8988T (cell line): ENCODE measurements around the gene OXER1.

Experiments
- DNase-seq: peaks from one replicate; pipeline ENCODE4 v3.0.0; 2011

The OXER1 gene

DNA sequence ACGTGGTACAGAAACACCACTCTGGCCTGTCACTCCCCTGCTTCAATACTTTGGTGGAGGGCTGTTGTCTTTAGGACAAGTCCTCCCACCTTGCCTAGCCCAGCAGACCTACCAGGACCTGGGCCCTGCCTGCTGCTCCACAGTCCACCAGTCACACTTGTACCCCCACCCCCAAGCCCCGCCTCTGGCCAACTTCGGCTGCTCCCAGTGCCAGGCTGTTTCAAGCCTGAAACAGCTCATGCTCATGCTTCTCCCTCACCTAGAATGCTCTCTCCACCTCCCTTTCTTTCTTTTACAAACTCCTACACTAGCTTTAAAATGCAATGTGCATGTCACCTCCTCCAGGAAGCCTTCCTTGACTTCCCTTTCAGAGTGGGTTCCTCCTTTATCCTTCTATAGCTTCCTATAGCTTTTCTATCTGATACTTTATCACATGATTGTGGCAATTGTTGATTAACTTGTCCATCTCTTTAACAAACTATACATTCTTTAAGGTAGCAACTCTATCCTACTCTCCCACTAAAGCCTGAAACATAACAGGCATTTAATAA lies 4.8 kb upstream of the OXER1 start:
- DNase-seq = no peak

DNA sequence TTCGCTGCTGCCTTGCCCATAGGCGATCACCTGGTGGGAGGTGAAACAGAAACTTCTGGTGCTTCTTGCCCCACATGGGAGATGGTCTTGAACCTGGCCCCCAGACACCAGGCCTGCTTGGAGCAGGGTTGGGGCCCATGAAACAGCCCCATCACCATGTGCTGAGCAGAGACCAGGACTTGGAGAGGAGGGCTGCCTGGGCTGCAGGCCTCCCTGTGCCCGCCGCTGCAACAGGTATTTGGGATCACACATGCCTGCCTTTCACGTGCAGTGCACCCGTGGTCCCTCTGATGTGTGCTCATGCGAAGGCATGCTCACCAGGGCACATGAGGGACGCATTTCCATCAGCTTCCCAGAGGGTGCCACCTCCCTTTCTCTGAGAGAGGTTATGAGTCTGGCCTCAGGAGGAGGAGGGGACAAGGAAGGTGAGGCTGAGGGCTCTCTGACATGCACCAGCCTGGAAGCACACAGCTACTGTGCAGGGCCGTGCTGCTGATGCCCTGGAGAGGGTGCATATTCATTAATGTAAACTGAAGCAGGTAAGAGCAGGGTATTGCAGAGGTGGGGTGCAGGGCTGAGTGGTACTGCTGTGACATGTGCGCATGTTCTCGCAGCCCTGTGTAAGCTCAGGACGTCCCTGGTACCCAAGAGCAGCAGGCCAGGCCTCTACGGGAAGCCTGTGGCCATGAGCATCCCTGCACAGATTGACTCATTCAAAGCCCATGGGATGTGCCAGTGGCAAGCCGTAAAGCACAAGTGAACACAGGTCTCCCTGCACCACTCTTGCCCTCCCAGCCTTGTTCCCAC lies 4.2 kb upstream of the OXER1 start:
- no peak for DNase-seq

DNA sequence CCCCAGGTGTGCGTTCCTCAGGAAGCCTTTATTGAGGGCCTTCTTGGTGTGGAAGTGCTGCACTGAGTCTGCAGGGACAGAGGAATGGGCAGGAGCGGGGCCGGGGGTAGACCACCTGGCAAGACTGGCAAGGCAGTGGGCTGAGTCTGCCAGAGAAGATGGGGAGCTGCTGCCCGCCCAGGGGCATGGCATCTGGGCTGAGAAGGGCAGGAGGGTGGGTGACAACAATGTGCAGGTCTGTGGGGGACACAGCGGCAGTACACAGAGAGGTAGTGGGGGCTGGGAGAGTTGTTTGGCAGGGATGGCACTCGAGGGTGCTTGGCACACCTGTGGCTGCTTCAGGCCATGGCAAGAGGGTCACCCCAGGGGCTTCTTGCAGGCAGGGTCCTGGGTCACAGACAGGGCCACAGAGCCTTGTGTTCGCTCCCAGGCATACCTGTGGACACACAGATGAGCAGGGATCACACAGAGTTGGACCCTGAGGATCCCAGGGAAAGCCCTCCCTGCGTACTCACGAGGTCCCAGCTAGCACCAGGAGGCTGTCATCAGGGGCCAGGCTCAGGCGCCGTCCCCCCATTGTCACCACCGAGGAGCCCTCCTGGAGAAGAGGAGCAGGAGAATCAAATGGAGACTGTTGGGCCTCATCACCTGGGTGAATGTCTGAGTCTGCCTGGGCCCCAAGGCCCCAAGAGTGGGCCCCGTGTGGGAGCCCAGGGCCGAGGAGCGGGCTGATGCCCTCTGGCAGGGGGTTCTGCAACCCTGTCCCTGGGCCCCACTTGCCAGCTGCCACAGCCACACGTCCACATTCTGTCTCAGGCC lies 3.4 kb upstream of the OXER1 start:
- DNase-seq = no peak

DNA sequence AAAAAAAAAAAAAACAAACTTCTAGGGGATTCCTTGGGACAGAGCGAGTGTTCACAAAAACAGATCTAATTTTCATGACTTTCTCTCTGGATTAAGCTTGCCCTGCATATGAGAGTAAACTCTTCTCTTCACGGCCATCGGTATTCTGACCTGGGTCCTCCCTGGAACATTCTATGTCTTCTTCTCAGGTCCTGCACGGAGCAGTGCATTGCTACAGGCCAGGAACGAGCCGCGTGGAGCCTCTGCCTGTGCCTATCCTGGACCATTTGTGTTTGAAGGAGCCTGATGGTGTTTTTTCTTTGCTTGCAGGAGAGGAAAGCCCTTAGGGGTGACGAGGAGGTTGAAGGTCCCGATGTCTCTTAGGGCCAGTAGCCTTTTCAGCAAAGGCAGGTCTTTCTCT lies 1.8 kb upstream of the OXER1 start:
- no peak for DNase-seq

DNA sequence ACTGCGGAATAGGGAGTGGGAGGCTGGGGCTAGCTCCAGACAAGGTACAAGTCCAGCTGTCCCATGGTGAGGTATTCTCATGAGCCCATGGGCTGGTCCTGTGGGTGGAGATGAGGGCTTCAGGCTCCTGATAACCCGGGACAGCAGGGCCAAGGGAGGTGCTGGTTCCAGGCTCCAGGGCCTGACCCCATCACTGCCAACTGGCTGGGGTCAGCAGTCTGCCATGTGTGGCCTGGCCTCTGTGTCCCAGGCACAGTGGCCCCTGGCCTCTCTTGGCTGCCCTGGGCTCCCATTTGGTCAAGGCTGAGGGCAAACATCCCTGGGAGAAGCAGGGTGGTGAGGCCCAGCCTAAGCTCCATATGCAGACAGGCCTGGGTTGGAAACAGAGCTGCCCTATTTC lies 966 bp upstream of the OXER1 start:
- DNase-seq = no peak

DNA sequence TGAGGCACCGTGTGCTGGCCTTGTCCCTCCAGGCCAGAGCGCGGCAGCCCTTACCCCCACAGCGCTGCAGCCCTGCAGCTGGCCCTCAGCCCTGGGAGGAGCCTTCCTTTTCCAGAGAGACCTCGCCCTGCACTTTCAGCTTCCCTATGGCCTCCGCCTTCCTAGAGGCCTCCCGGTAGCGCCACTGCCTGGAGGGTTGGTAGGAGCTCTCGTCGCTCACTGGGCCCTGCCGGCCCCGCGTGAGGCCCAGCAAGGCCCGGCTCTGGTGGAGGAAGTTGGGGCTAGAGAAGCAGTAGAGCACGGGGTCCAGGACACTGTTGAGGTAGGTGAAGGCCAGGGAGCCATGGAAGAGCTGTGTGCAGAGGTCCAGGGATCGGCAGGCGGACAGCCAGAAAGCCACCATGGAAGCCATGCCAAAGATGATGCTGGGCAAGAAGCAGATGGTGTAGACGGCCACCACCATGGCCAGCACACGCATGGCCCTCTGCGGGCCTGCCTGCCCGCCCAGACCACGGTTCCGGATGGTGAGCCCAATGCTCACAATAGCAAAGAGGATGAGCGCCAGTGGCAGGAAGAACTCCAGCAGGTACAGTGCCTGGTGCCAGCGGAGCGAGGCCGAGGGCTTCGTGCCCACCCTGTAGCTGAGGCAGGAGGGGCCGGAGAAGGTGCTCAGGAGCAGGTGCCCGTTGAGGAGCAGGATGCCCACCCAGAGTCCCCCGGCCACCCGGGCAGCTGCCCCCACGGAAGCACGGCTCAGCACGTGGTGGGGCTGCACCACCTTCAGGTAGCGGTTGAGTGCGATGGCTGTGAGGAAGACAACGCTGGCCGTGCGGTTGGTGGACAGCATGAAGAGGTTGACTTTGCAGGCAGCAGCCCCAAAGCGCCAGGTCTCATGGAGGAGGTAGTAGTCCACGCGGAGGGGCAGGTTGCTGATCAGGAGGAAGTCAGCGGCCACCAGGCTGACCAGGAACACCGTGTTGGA lies 821 bp downstream of the OXER1 start:
- no peak for DNase-seq

DNA sequence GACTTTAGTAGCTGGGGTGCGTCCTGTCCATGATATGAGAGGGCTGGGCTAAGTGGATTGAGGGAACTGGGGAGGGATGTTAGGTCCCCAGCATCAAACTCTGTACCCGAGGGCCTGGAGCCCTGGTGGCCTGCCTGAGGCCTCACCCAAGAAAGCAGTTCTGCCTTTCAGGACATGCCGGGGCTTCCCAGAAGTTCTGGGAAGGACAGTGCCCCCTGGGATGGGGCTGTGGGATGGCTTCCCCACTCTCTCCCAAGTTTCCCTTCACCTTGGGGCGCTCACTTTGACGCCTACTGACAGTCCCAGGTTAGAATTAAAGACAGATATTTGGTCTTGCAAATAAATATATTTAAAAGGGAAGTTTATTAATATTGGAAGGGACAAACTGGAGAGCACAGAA lies 1.8 kb downstream of the OXER1 start:
- DNase-seq = no peak

DNA sequence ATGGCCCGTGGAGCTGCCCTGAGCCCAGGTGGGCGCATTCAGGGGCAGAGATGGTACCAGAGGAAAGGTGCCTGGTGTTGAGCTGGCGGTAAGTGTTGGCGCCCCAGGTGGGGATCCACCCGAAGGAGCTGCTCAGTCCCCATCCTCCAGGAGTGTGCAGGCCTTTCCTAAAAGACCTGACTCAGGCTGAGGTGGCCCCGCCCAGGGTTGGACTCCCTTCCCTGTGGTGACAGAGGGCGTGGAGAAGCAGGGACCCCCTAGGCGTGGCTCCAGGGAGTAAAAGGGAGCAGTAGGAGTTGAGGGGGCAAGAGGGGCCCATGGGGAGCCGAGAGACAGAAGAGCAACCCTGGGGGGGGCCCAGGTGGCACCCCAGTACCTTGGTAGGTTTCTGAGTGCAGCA lies 2.4 kb downstream of the OXER1 start:
- no peak for DNase-seq

DNA sequence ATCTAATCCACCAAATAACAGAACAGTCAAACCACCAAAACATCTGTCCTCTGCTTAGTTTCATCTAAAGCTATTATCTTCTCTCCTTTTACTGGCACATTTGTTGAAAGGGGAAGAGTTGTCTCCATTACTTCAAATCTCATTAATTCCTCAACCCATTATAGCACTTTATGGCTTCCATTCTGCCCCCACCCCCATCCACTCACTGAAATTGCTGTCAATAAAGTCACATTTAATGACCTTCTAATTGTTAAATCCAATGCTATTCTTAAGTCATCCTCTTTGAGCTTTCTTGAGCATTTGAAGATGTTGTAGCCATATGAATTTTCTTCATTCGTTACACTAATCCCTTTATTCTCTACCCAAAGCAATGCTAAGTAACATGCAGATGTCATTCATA lies 5.2 kb downstream of the OXER1 start:
- no peak for DNase-seq

DNA sequence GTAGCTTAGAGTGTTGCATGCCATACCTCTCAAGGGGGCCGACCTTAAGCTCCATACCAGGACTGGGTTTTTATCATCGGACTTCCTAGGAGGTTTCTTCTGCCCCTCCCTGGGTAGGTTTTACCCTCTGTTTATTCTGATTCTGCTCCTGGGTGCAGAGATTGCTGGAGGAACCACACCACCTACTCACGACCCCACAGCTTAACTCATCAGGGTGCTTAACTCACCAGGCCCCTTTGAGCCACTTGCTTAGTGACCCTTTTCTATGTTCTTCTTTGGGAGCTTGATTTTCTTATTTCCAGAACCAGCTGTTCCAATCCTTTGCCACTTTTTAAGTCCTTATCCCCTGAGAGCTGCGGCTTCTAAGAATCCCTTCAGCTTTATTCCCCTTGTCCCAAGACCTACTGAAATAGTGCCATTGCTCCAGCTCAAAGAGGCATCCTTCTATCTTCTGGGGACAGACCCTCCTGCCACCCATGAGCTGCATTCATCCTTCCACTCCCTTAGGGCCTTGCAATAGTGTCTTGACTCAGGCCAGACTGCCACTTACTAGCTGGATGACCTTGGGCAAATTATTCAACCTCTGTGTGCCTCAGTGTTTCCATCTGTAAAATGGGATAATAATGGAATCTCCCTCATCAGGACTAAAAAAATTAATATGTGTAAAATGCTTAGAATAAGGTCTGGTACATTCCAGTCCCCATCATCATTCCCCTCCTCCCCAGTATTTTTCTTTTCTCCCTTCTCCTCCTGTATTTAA lies 5.8 kb downstream of the OXER1 start:
- no peak for DNase-seq

DNA sequence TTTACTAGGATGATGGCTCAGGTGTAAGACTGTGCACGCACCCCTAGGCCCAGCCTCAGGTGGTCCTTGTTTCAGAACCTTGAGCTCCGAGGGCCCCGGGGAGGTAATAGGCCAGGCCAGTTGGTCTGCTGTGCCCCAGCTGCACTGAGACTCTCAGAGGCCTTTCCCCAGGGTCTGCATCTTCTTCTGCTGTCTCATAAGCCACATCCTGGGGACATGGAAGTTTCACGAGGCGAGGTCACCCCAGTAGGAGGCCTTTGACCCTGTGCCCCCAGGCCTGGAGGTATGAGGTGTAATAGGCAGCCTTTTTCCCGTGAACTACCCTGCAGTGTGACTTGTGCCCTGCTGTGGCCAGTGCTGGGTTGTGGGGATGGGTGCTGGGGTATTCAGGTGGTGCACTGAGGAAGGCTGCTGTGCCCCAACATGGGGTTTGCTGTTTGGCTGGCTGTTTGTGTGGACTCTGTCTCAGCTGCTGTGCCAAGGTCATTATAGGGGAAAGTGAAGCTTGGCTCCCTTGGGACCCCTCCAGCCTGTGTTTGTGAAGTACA lies 6.9 kb downstream of the OXER1 start:
- DNase-seq = no peak

DNA sequence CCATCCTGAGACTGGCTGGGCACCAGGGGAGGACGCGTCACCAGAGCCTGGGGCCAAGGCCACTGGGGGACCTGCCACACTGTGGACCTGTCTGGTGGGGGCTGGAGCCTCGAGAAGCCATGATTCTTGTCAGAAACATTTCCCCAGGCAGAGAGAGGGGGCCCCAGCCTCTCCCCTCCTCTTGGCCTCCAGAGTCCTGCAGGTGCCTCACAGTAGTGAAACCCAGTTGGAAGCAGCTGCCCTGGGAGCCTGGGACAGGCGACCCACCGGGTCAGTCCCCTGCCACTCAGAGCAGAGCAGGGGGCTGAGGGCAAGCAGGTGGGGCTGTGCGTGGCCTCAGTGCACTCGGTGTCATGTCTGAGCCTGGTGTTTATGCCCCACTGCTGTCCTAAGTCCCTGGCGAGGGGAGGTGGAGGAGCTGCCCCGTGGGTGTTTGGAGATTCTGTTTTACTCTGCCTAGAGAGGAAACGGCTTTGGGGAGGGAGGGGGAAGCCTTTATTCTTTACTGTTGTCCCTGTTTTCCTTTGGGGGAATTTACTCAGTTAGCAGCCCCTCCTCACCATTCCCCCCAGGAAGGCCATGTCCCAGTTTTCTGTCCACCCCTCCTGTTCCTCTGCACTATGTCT lies 7.7 kb downstream of the OXER1 start:
- no peak for DNase-seq

DNA sequence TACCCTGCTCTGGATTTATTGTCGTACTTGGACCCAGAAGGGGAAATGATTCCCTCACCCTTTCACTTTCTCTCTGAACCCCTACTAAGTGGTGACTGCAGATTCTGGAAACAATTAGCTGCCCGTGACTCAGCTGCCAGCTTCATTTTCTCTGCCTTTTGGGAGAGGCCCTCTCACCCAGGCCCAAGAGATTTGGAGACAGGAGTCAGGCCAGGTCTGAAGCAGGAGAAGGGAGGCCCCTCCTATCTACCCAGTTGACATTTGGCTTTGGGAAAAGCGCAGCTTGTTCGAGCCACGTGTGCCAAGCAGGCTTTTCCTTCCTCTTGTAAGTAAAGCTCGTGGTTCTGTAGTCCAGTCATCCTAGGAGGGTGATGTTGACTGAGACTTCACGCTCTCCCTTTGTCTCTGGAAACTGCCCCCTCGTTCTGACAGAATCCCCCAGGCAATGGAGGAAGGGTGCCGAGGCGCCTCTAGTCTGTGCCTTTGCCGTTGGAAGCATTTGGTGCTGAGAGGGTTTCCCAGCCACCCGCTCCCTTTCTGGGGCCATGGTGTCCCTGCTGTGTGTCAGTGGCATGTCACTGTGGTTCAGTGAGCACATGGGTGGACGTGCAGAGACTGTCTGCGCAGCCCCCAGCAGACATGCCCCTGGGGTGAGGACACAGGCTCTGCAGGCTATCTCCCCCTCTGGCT lies 8.6 kb downstream of the OXER1 start:
- DNase-seq = no peak

DNA sequence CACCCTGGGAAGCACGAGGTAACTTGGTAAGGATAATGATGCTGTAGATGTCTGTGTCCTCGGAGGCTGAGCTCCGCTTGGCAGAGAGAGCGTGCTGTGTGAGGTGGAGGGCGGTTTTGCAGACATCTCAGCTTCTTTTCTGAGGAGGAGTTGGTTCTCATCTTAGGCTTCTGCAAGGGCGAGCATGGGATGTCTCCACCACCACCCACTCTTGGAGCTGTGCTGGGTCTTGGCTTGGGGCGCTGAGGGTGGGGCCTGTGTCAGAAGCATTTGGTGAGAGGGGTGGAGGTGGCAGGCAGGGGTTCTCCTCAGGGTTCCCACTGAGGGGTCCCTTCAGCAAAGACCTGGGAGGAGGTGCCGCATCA lies 9.2 kb downstream of the OXER1 start:
- no peak for DNase-seq

DNA sequence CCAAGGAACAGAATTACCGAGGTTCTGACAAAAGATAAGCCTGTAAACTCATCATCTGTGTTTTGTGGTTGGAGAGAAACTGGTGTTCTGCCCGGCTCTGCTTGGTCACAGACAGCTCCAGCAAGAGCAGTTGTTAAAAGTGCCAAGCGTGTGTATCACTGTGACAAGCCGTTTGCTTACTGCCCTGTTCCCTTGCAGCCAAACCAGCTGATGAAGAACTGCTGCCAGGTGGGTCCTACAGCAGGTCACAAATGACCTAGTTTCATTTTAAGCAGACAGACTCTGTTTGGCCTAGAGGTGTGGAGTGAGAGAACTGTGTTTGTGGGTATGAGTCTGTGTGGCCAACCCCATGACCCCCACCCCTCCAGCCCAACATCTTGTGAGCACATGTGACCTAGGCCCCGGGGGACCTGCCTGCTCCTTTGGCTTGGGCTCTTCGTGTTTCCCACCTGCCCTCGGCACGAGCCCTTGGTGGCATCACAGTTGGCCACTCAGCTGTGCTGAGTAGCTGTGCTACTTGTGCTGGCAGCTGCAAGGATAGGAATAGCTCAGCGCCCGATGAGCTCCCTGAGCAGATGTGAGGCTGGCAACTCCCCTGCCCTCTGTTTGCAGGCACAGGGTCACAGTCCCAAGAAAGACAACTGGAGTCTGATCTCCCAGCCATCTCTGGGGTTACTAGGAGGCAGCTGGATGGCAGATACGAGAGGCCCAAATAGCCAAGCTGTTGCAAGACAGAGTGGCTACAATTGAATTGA lies 9.7 kb downstream of the OXER1 start:
- no peak for DNase-seq

DNA sequence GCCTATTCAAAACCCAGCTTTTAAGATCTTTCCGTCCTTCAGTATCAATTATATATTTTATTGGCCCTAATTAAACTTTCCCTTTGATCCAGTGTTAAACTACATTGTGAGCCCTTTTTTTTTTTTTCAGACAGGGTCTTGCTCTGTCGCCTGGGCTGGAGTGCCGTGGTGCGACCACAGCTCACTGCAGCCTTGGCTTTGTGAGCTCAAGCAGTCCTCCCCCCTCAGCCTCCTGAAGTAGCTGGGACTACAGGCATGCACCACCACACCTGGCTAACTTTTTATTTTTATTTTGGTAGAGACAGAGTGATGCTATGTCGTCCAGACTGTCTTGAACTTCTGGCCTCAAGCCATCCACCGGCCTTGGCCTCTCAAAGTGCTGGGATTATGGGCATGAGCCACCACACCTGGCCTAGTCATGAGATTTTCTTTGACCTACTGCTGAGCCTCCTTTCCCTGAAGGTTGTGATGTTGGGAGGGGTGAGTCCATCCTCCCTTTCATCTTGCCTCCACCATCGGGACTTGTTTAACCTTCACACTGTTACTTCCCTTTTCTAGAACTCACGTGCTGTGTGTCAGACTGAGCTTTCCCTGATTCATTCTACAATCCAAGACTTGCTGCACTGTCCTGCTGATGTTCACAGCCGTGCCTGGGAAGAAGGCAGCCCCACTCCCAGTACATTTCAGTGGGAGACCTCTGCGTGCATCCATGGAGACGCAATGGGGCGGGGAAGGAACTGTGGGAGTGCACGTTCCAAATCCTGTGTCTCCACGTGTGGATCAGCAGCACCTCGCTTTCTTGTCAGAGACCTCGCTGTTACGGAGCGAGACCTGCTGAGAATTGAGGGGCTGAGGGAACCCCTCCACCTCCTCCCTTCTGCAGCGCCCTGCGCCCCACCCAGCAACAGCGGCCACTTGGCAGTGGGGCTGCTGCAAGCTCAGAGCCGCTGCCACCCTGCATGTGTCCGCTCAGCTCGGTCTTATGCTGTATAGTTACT lies 10.8 kb downstream of the OXER1 start:
- DNase-seq = no peak

DNA sequence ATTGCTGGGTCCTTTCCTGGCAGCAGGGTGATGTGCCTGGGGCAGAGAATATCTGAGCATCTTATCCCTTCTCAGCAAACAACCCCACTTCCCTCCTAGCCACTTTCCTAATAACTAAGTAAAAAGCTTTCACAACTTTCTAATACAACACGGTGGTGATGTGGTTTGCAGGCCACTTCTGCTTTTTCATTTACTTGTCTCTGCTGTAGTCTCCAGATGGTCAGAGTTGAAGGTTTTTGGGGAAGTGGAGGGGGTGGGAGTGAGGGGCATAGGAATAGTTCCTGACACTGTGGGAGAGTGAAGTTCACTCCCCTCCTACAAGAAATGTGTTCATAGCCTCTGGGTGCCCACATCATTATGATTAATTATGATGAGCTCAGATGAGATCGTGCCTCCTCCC lies 11.6 kb downstream of the OXER1 start:
- no peak for DNase-seq

DNA sequence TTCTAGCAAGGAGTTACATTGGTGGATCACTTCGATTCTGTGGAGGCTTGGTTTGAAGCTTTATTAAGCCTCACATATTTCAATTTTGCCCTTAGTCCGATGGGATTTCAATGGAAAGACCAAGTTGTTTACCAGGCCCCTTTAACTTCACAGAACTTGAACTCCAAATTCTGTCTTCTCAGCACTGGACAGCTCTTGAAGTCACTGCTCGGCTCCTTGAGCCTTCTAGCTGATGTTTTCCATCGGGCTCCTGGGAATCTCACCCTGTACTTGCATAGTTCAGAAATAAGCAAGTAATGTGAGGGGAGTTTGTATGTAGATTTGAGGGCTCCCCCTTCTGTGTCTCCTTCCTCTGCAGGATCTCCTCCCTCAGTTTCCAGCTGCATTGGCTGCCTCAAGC lies 15.1 kb downstream of the OXER1 start:
- DNase-seq = no peak

DNA sequence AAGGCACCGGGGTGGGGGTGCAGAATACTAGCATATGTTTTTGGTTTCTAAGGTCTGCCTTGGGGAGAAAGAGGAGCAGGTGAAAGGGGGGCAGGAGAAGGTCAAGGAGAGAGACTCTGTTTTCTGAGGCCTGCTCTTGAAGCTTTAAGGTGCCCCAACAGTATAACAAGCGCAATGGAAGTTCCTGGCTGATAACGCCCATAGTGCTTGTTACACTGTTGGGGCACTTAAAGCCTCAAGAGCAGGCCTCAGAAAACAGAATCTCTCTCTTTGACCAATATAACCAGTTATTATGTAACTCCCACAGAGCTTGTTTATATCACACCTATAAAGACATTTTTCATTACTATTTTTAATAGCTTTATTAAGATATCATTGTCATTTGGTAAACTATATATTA lies 16.5 kb downstream of the OXER1 start:
- no peak for DNase-seq
